Sigmoid colon (tissue), 7 donors: ENCODE results near the gene TMEM219. TPM values are rescaled to one million over a fixed set of nuclear protein-coding genes. Genes with fewer than 3 reads are reported as not detected.
A peak's percentile ranks its signal among the peaks of the same experiment; 100 is the strongest.

ENCODE experiments used
- DNase-seq: peaks from one replicate; pipeline ENCODE4 v3.0.0-alpha.2; 2019
- H3K27ac ChIP-seq, 4 donors: fragments of 200-600 bp; sonication (generic); one replicate each; pipeline ENCODE4 v1.5.1; 2016 to 2019; ENCODE audit warnings: mild to moderate bottlenecking in 1 of 4
- H3K27me3 ChIP-seq, 3 donors: fragments of 200-600 bp; sonication (generic); one replicate each; pipeline ENCODE4 v1.5.1; 2019; ENCODE audit warnings: mild to moderate bottlenecking in 1 of 3
- H3K36me3 ChIP-seq, 4 donors: fragments of 200-600 bp; sonication (generic); one replicate each; pipeline ENCODE4 v1.5.1; 2016 to 2019
- H3K4me1 ChIP-seq, 4 donors: fragments of 200-600 bp; sonication (generic); one replicate each; pipeline ENCODE4 v1.5.1; 2017 to 2019
- H3K4me3 ChIP-seq, 4 donors: fragments of 200-600 bp; sonication (generic); one replicate each; pipeline ENCODE4 v1.5.1; 2017 to 2019; ENCODE audit warnings: mild to moderate bottlenecking in 2 of 4, moderate library complexity in 1 of 4
- H3K9me3 ChIP-seq, 4 donors: fragments of 200-600 bp in 3 of 4; sonication (generic) in 3 of 4; one replicate each; pipeline versions ENCODE4 v1.5.1 to v1.6.1; 2013 to 2019
- EP300 ChIP-seq, 4 donors: sonication (generic); formaldehyde crosslinking; IDR thresholded peaks; one replicate each; pipeline ENCODE4 v1.6.1; 2017; ENCODE audit warnings: antibody characterized with exemption in 4 of 4
- POLR2A ChIP-seq, 2 donors: fragments of 450-650 bp; IDR thresholded peaks; one replicate each; pipeline ENCODE4 v1.6.1; 2016; ENCODE audit warnings: antibody characterized with exemption in 2 of 2, mild to moderate bottlenecking in 2 of 2, moderate library complexity in 2 of 2
- POLR2AphosphoS5 ChIP-seq, 4 donors: sonication (generic); formaldehyde crosslinking; IDR thresholded peaks; one replicate each; pipeline ENCODE4 v1.6.1; 2017; ENCODE audit warnings: antibody characterized with exemption in 4 of 4
- WGBS, 2 donors: extraction: QIAGEN DNeasy Blood & Tissue Kit; methylation state at CpG; one replicate each; pipeline ENCODE4 v1.1.7; 2013; 5-methylcytosine and 5-hydroxymethylcytosine counted together
- intact Hi-C: fragments of 100-400 bp; cut with DNase I; formaldehyde crosslinking; loops from one replicate; pipeline ENCODE4 v1.15.1; 2023
- polyA plus RNA-seq, 3 donors: library from polyadenylated mRNA; stranded (reverse); fragments of 200-250 nt; gene quantifications; one replicate each; pipeline ENCODE4 v1.2.3, GENCODE V29; 2013
- total RNA-seq, 4 donors: library from RNA; depleted of rRNA; stranded (reverse); fragments of >200 nt; gene quantifications; one replicate each; pipeline ENCODE4 v1.1.0, GENCODE V29; 2016
- TF ChIP-seq, protein P1 (sequence below), 4 experiments: fragments of 450-650 bp in 3 of 4; fragments of 200-600 bp in 1 of 4; IDR thresholded peaks; one replicate each; pipeline ENCODE4 v1.5.1; 2016 to 2019; ENCODE audit warnings: antibody characterized with exemption in 4 of 4, mild to moderate bottlenecking in 3 of 4, moderate library complexity in 2 of 4
- donor health status: healthy with polysubstance abuse.
- donor health status: Bipolar disorder and iron deficiency.
- donor health status: healthy.

TMEM219 gene
- total and polyA plus RNA-seq, 7 donors = 103 to 314 (median 136) TPM

DNA sequence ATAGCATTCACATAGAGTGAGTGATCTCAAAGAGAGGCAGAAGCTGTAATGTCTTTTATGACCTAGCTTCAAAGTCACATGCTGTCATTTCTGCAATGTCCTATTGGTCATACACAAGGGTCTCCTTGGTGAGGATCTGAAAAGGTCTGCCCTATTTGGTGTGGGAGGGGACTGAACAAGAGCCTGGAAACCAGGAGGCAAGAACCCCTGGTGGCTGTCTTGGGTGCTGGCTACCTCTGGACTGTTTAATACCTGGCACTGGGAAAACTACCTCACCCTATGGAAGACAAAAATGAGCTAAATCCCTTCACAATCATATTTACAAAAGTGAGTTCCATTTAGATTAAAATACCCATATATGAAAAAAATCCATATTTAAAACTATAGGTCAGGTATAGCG is 44.9 kb upstream of the TMEM219 start:
- DNase-seq = no peak
- H3K36me3 ChIP-seq = peaks cover 0 to 55% (median 7%) of the 10 kb centered on the region in 4 donors
- WGBS, 2 donors = 100% methylated on average over 1 of the region's 1 CpG
- no peak overlapping the region for H3K4me3 ChIP-seq
- intact Hi-C loops = no loop called here
- H3K9me3 ChIP-seq = no peaks in the 10 kb centered on the region
- no peaks in the 10 kb centered on the region for H3K27me3 ChIP-seq
- TF ChIP-seq, protein P1, sequence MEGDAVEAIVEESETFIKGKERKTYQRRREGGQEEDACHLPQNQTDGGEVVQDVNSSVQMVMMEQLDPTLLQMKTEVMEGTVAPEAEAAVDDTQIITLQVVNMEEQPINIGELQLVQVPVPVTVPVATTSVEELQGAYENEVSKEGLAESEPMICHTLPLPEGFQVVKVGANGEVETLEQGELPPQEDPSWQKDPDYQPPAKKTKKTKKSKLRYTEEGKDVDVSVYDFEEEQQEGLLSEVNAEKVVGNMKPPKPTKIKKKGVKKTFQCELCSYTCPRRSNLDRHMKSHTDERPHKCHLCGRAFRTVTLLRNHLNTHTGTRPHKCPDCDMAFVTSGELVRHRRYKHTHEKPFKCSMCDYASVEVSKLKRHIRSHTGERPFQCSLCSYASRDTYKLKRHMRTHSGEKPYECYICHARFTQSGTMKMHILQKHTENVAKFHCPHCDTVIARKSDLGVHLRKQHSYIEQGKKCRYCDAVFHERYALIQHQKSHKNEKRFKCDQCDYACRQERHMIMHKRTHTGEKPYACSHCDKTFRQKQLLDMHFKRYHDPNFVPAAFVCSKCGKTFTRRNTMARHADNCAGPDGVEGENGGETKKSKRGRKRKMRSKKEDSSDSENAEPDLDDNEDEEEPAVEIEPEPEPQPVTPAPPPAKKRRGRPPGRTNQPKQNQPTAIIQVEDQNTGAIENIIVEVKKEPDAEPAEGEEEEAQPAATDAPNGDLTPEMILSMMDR (IDR thresholded peaks at IDR 0.05) = no peak
- no peak for TF ChIP-seq POLR2AphosphoS5 (IDR thresholded peaks at IDR 0.05)
- TF ChIP-seq EP300 (IDR thresholded peaks at IDR 0.05) = no peak
- TF ChIP-seq POLR2A (IDR thresholded peaks at IDR 0.05) = no peak
- H3K4me1 ChIP-seq = no peaks in the 10 kb centered on the region
- H3K27ac ChIP-seq = no peak overlapping the region

DNA sequence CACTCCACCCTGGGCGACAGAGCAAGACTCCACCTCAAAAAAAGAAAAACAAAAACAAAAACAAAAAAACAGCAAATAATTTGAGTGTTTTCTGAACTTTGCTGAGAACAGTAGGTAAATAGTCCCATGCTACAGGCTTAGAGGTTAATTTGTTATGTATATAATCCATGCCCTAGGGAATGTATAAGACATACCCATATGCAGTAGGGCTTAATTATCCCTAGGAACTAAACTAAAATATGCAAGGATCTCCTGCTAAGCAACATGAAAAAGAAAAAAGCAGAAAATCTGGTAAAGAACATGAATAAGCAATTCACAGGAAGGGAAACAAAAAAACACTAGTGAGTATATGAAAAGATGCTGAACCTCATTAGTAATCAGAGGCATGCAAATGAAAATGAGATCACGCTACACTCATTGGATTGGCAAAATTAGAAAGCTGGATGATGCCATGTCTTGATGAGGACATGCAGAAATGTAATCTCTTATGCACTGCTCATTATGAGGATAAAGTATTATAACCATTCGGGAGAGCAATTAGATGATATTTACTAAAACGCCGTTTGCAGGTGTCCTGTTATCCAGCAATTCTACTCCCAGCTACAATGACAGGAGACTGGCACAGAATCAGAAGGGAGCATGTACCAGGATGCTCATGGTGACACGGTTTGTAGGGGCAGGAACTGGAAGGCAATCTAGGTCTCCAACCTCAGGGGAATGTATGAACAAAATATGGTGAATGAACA is 41.4 kb upstream of the TMEM219 start:
- no peak overlapping the region for H3K4me3 ChIP-seq
- WGBS, 2 donors = 66 to 87% methylated on average over 6 of the region's 6 CpGs
- intact Hi-C loops = no loop called here
- H3K36me3 ChIP-seq = peaks cover 0 to 49% (median 13%) of the 10 kb centered on the region in 4 donors
- no peak for DNase-seq
- TF ChIP-seq POLR2AphosphoS5 (IDR thresholded peaks at IDR 0.05) (no peak), EP300 (IDR thresholded peaks at IDR 0.05) (no peak), POLR2A (IDR thresholded peaks at IDR 0.05) (no peak)
- TF ChIP-seq, protein P1 (IDR thresholded peaks at IDR 0.05) = no peak
- H3K4me1 ChIP-seq = peaks cover 0 to 14% (median 11%) of the 10 kb centered on the region in 4 donors
- H3K27me3 ChIP-seq = no peaks in the 10 kb centered on the region
- H3K27ac ChIP-seq = no peak overlapping the region
- no peaks in the 10 kb centered on the region for H3K9me3 ChIP-seq

DNA sequence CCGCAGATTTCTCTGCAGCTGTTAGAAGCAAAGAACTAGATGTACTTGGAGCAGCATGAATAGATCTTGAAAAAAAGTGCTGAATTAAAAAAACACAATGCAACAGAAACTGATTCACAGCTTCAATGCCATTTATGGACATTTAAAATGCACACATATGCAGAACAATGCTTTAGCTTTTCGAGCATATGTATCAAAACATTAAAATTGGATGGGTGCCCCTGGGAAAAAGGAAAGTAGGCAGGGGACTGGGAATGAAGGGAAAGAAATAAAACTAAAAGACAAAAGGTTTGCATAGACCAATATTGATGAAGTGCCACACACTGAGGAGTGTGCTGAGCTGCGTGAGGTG is 40.9 kb upstream of the TMEM219 start:
- TF ChIP-seq POLR2AphosphoS5 (IDR thresholded peaks at IDR 0.05) = no peak
- no peak for TF ChIP-seq EP300 (IDR thresholded peaks at IDR 0.05)
- TF ChIP-seq POLR2A (IDR thresholded peaks at IDR 0.05) = no peak
- H3K4me3 ChIP-seq = no peak overlapping the region
- no peak for DNase-seq
- intact Hi-C loops = no loop called here
- H3K9me3 ChIP-seq = no peaks in the 10 kb centered on the region
- WGBS, 2 donors = 75 to 89% methylated on average over 3 of the region's 3 CpGs
- H3K27me3 ChIP-seq = no peaks in the 10 kb centered on the region
- peaks cover 0 to 16% (median 12%) of the 10 kb centered on the region in 4 donors for H3K4me1 ChIP-seq
- H3K27ac ChIP-seq = no peak overlapping the region
- H3K36me3 ChIP-seq = peaks cover 0 to 49% (median 13%) of the 10 kb centered on the region in 4 donors

DNA sequence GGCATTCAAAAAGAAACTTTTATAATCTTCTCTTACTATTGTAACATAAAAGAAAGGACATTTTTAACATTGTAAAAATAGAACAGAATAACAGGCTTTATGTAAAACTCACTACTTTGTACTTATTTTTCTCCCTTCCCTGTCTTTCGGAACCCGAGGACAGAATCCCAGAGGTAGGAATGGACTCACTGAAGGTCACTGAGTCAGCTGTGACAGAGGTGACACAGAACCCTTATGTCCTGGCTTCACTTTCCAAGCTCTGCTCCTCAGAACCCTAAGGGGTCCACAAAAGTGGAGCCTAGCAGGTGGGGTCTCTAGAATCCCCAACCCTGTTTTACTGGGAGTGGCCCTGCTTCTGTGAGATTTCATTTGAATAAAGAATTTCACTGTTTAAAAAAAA is 39.6 kb upstream of the TMEM219 start:
- TF ChIP-seq, protein P1 (IDR thresholded peaks at IDR 0.05) = no peak
- TF ChIP-seq EP300 (IDR thresholded peaks at IDR 0.05) = no peak
- TF ChIP-seq POLR2AphosphoS5 (IDR thresholded peaks at IDR 0.05) = no peak
- TF ChIP-seq POLR2A (IDR thresholded peaks at IDR 0.05) = no peak
- no peaks in the 10 kb centered on the region for H3K9me3 ChIP-seq
- no peak for DNase-seq
- H3K4me1 ChIP-seq = peaks cover 0 to 23% (median 20%) of the 10 kb centered on the region in 4 donors
- 96 to 98% methylated on average over 2 of the region's 2 CpGs for WGBS, 2 donors
- H3K4me3 ChIP-seq = no peak overlapping the region
- H3K36me3 ChIP-seq = peaks cover 0 to 49% (median 13%) of the 10 kb centered on the region in 4 donors
- intact Hi-C loops = no loop called here
- H3K27ac ChIP-seq = no peak overlapping the region
- no peaks in the 10 kb centered on the region for H3K27me3 ChIP-seq

DNA sequence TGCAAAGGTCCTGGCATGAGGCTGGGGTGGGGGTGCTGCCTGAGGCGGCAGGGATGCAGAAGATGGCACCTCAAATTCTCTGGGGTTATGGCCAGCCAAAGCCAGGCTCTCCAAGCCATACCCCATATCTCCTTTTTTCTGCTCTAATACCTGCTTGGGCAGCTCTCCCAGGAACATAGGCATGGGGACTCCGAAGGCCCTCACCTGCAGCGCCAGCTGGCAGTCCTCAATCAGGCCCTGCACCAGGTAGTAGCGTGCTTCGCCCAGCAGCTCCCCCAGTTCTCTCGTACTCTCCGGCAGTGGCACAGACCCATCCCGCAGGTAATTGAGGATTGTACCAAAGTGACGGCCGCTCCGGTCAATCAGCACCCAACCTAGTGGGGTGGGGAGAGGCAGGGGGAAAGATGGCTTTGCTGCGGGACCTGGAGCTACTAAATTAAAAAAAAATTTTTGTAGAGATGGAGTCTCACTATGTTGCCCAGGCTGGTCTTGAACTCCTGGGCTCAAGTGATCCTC is 38.8 kb upstream of the TMEM219 start:
- intact Hi-C loops = no loop called here
- 97 to 98% methylated on average over 12 of the region's 12 CpGs for WGBS, 2 donors
- TF ChIP-seq, protein P1 (IDR thresholded peaks at IDR 0.05) = no peak
- no peak for TF ChIP-seq EP300 (IDR thresholded peaks at IDR 0.05)
- no peak for TF ChIP-seq POLR2A (IDR thresholded peaks at IDR 0.05)
- no peak for TF ChIP-seq POLR2AphosphoS5 (IDR thresholded peaks at IDR 0.05)

More for the DNA sequence above, 38.8 kb upstream of the TMEM219 start:
- Histone ChIP-seq H3K9me3 (no peaks in the 10 kb centered on the region), H3K36me3 (peaks cover 0 to 49% (median 13%) of the 10 kb centered on the region in 4 donors), H3K4me1 (peaks cover 0 to 27% (median 22%) of the 10 kb centered on the region in 4 donors), H3K4me3 (no peak overlapping the region), H3K27me3 (no peaks in the 10 kb centered on the region), H3K27ac (no peak overlapping the region)
- peak; percentile 47 for DNase-seq
